Measurements from ENCODE around the gene IRGC.

Gene IRGC

DNA sequence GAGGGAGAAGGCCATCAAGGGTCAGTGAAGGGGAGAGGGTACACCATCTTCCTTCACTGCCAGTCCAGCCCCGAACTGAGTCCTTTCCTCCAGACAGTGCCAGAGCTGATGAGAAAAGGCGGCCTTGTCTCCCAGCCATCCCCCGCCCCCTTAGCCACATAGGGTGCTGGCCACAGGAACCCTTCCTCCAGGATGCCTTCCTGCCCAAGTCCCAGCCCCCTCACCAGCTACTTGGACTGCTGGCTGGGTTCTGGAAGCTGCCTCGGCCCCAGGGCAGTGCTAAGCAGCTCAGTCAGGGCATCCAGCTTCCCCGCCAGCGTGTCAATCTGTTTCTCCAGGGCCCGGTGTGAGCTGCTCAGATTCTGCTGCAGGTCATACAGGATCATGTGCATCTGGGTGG, 51.4 kb downstream of the IRGC start:
- peaks cover 23% of the 10 kb centered on the region for H3F3A ChIP-seq (ENCODE audit: insufficient read depth)
- no peaks in the 10 kb centered on the region; the same call in 1 of the 2 replicates for H4K20me1 ChIP-seq (ENCODE audit: low read depth, low read length)
- no peak overlapping the region for H3K4me2 ChIP-seq (ENCODE audit: low read depth, low read length, poor library complexity, severe bottlenecking)
- no peak overlapping the region for H3K4me3 ChIP-seq (ENCODE audit: insufficient read depth, low read length, poor library complexity, severe bottlenecking)
- no peaks in the 10 kb centered on the region for H3K79me2 ChIP-seq (ENCODE audit: insufficient read depth, low read length)
- peak overlapping the region; percentile 69; the same call in 1 of the 2 replicates for H3K9ac ChIP-seq (ENCODE audit: low read length)
- no peak for TF ChIP-seq EZH2phosphoT487 (conservative IDR thresholded peaks at IDR 0.05; ENCODE audit: low read length)
- TF ChIP-seq, protein P1, sequence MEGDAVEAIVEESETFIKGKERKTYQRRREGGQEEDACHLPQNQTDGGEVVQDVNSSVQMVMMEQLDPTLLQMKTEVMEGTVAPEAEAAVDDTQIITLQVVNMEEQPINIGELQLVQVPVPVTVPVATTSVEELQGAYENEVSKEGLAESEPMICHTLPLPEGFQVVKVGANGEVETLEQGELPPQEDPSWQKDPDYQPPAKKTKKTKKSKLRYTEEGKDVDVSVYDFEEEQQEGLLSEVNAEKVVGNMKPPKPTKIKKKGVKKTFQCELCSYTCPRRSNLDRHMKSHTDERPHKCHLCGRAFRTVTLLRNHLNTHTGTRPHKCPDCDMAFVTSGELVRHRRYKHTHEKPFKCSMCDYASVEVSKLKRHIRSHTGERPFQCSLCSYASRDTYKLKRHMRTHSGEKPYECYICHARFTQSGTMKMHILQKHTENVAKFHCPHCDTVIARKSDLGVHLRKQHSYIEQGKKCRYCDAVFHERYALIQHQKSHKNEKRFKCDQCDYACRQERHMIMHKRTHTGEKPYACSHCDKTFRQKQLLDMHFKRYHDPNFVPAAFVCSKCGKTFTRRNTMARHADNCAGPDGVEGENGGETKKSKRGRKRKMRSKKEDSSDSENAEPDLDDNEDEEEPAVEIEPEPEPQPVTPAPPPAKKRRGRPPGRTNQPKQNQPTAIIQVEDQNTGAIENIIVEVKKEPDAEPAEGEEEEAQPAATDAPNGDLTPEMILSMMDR (IDR thresholded peaks at IDR 0.05; ENCODE audit: insufficient read depth, low read length, poor library complexity, severe bottlenecking): no peak
- H3K27ac ChIP-seq (ENCODE audit: low read depth, low read length): peak overlapping the region; percentile 99; the same call in 1 of the 2 replicates
- H3K36me3 ChIP-seq (ENCODE audit: low read length): 0 out of 2 replicates have a peak, but pooled peaks cover 2% of the 10 kb centered on the region
- H2AFZ ChIP-seq (ENCODE audit: low read depth, low read length, severe bottlenecking): no peak overlapping the region
- no peaks in the 10 kb centered on the region for H3K9me2 ChIP-seq (replicated peaks; ENCODE audit: insufficient read depth, low read length)
- H3K27me3 ChIP-seq (ENCODE audit: low read length): no peaks in the 10 kb centered on the region
- H3K9me3 ChIP-seq (ENCODE audit: insufficient read depth, low read length): no peaks in the 10 kb centered on the region

DNA sequence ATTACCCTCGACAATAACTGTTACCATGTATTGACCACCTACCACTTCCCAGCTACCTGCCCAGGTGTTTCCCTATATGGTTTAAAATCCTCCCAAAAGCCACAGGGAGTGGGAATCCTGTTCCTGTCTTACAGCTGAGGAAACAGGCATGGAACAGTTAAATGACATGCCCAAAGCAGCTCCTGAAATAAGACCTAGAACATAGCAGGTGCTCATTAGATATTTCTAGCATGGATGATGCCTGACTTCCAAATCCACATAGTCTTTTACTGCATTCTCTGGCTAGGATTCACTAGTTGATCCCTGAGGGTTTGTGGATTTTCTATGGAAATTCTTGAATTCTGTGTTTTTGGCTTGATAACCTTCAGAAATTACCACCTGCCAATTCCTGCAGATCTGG, 51.9 kb downstream of the IRGC start:
- no peaks in the 10 kb centered on the region for H3K79me2 ChIP-seq (ENCODE audit: insufficient read depth, low read length)
- H3K9ac ChIP-seq (ENCODE audit: low read length): no peak overlapping the region
- 0 out of 2 replicates have a peak, but pooled peaks cover 2% of the 10 kb centered on the region for H3K36me3 ChIP-seq (ENCODE audit: low read length)
- peaks cover 23% of the 10 kb centered on the region for H3F3A ChIP-seq (ENCODE audit: insufficient read depth)
- H4K20me1 ChIP-seq (ENCODE audit: low read depth, low read length): no peaks in the 10 kb centered on the region; the same call in 1 of the 2 replicates
- no peaks in the 10 kb centered on the region for H3K9me2 ChIP-seq (replicated peaks; ENCODE audit: insufficient read depth, low read length)
- no peaks in the 10 kb centered on the region for H3K9me3 ChIP-seq (ENCODE audit: insufficient read depth, low read length)
- H3K27me3 ChIP-seq (ENCODE audit: low read length): no peaks in the 10 kb centered on the region
- no peak overlapping the region for H3K4me3 ChIP-seq (ENCODE audit: insufficient read depth, low read length, poor library complexity, severe bottlenecking)
- no peak overlapping the region for H3K4me2 ChIP-seq (ENCODE audit: low read depth, low read length, poor library complexity, severe bottlenecking)
- H3K27ac ChIP-seq (ENCODE audit: low read depth, low read length): no peak overlapping the region
- TF ChIP-seq, protein P1 (IDR thresholded peaks at IDR 0.05; ENCODE audit: insufficient read depth, low read length, poor library complexity, severe bottlenecking): no peak
- no peak for TF ChIP-seq EZH2phosphoT487 (conservative IDR thresholded peaks at IDR 0.05; ENCODE audit: low read length)
- H2AFZ ChIP-seq (ENCODE audit: low read depth, low read length, severe bottlenecking): no peak overlapping the region

DNA sequence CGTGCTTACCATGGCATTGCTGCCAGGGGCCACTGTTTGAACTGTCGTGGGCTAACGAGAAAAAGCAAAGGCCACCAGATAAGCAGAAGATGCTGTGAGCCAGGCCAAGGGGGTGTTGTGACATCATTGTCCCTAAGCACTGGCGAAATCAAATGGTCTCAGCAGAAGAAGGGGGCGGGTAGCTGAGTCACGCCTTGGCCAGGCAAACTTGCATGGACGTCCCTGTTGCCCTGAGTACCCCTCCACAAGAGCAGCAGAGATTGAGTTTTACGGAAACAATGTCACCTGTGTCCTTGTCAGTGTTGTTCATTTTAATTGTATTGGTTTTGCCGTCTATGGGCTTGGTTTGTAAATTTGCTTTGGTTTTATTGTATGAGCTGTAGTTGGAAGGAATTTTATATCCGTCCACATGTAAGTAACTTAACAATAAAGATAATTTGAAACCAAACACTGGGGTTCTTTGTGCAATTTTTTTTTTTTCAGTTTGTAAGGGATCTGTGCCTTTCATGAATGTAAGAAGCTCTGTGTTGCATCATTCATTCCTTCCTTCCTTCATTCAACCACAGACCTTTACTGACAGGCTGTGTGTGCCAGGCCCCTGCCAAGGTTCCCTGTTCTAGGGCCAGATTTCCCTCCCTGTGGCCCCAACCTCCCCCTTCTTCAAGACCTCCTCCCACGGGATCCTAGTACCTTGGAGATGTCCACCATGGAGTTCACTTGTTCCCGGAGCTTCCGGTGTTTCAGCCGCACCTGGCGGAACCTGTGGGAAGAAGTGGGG, 52.6 kb downstream of the IRGC start:
- Histone ChIP-seq H3K4me2 (ENCODE audit: low read depth, low read length, poor library complexity, severe bottlenecking) (no peak overlapping the region), H3K27ac (ENCODE audit: low read depth, low read length) (no peak overlapping the region), H3K4me3 (ENCODE audit: insufficient read depth, low read length, poor library complexity, severe bottlenecking) (no peak overlapping the region), H3K27me3 (ENCODE audit: low read length) (no peaks in the 10 kb centered on the region), H3F3A (ENCODE audit: insufficient read depth) (peaks cover 23% of the 10 kb centered on the region), H2AFZ (ENCODE audit: low read depth, low read length, severe bottlenecking) (no peak overlapping the region), H4K20me1 (ENCODE audit: low read depth, low read length) (no peaks in the 10 kb centered on the region; the same call in 1 of the 2 replicates), H3K9ac (ENCODE audit: low read length) (no peak overlapping the region), H3K9me2 (replicated peaks; ENCODE audit: insufficient read depth, low read length) (no peaks in the 10 kb centered on the region), H3K79me2 (ENCODE audit: insufficient read depth, low read length) (peaks cover 3% of the 10 kb centered on the region; the same call in 1 of the 2 replicates), H3K9me3 (ENCODE audit: insufficient read depth, low read length) (no peaks in the 10 kb centered on the region), H3K36me3 (ENCODE audit: low read length) (0 out of 2 replicates have a peak, but pooled peaks cover 2% of the 10 kb centered on the region)
- TF ChIP-seq, protein P1 (IDR thresholded peaks at IDR 0.05; ENCODE audit: insufficient read depth, low read length, poor library complexity, severe bottlenecking): no peak
- no peak for TF ChIP-seq EZH2phosphoT487 (conservative IDR thresholded peaks at IDR 0.05; ENCODE audit: low read length)

Measured in SU-DHL-6 (cell line).